Effector memory CD4-positive, alpha-beta T cell (primary cell): ENCODE measurements around the gene BARX2.

Source experiments
- DNase-seq, 3 donors: peaks; one replicate each; pipeline ENCODE4 v3.0.0-alpha.2; 2020
- H3K27ac ChIP-seq: 2 replicates; pipeline ENCODE4 v1.7.0; 2013; ENCODE audit warnings: mild to moderate bottlenecking, low read length, moderate library complexity; ENCODE audit not compliant: insufficient read depth, poor library complexity, severe bottlenecking
- H3K27me3 ChIP-seq: replicated peaks from 2 replicates; pipeline ENCODE4 v1.7.0; 2013; ENCODE audit warnings: mild to moderate bottlenecking, low read length; ENCODE audit not compliant: insufficient read depth, control insufficient read depth, poor library complexity, severe bottlenecking
- H3K36me3 ChIP-seq: 2 replicates; pipeline ENCODE4 v1.7.0; 2013; ENCODE audit warnings: mild to moderate bottlenecking, low read length, moderate library complexity; ENCODE audit not compliant: control insufficient read depth, insufficient read depth
- H3K4me1 ChIP-seq: 2 replicates; pipeline ENCODE4 v1.7.0; 2013; ENCODE audit warnings: low read length, mild to moderate bottlenecking; ENCODE audit not compliant: control insufficient read depth, insufficient read depth, poor library complexity, severe bottlenecking
- H3K4me3 ChIP-seq: 2 replicates; pipeline ENCODE4 v1.7.0; 2013; ENCODE audit warnings: low read length, low read depth, mild to moderate bottlenecking; ENCODE audit not compliant: insufficient read depth, poor library complexity, severe bottlenecking
- H3K9me3 ChIP-seq: 2 replicates; pipeline ENCODE4 v1.7.0; 2013; ENCODE audit warnings: mild to moderate bottlenecking, low read length, moderate library complexity; ENCODE audit not compliant: control insufficient read depth

BARX2 gene

GRCh38 chr11:129373489-129373953 lies 2.1 kb upstream of the BARX2 start:
- DNase-seq = no peak
- peaks cover 9% of the 10 kb centered on the region for H3K27me3 ChIP-seq
- peak overlapping the region; percentile 12 for H3K4me3 ChIP-seq
- no peak overlapping the region for H3K27ac ChIP-seq
- H3K9me3 ChIP-seq = no peaks in the 10 kb centered on the region
- no peaks in the 10 kb centered on the region for H3K36me3 ChIP-seq
- peaks cover 13% of the 10 kb centered on the region for H3K4me1 ChIP-seq

DNA sequence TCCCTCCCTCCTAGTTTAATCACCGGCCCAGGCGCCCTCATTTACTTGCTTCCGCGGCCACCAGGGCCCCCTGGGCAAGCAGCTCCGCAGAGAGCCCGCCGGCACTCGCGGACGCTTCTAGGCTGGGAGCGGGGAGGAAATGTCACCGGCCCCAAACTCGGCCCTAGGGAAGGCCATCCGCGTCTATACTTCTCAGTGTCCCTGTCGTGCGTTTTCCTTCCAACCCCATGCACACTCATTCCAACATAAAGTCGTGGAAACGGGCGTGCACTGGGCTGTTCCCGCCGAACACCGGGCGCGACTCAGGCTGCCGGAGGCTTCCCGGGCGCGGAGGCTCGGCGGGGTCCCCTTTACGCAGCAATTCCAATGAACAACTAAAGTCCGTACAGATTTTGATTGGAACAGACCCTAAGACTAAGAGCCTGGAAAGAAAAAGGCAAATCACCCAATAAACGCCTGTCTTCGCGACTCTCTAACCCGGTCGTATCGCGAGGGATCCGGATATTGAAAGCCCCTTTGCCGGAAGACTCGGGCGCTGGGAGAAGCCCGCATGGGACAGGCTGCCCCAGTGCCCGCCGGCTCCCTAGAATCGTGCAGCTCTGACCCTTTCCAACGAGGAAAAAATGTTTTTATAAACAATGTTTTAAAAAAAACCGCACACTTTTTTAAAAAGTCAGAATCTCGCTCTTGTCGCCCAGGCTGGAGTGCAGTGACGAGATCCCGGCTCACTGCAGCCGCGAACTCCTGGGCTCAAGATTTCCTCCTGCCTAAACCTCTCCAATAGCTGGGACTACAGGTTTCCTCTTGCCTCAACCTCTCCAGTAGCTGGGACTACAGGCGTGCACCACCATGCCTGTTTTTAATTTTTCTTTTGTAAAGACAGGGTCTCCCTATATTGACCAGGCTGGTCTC lies 1.3 kb upstream of the BARX2 start:
- Histone ChIP-seq H3K36me3 (no peaks in the 10 kb centered on the region), H3K27ac (no peak overlapping the region), H3K4me1 (peaks cover 13% of the 10 kb centered on the region), H3K9me3 (no peaks in the 10 kb centered on the region), H3K4me3 (no peak overlapping the region), H3K27me3 (peaks cover 9% of the 10 kb centered on the region)
- no peak for DNase-seq

- H3K36me3 ChIP-seq = no peaks in the 10 kb centered on the region
- H3K9me3 ChIP-seq = no peaks in the 10 kb centered on the region
- DNase-seq = no peak
- H3K27me3 ChIP-seq = peaks cover 9% of the 10 kb centered on the region
- no peak overlapping the region for H3K4me3 ChIP-seq
- peaks cover 13% of the 10 kb centered on the region for H3K4me1 ChIP-seq
- H3K27ac ChIP-seq = no peak overlapping the region
These were observed 476 bp upstream of the BARX2 start for GRCh38 chr11:129374993-129375750.

DNA sequence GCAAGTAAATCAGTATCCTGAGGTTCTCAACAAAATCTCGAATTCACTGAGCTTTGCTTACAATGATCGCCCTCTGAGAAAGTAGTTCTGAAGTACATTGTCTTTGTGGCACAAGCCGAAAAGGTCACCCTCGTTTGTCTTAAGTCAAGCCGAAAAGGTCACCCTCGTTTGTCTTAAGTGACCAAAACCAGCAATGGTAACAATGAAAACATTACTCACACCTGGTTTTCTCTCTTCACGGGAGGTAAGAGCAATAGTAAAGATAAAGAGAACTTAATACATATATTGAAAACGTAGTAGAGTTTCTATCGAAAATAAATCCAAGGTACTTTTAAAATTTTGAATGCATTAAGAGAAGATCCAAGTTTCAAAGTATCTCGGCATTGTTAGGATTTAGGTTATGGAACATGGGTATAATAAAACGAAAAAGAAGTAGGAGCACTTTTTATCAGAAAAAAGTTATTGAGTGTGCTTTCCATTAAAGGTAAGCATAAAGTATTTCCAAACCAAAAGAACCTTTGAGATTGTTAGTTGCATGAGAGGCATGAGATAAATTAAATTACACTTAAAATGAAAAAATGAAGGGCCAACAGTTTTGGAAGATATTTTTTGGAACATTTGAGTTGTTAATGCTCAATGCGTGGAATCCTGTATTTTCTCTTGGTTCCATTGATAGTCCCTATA lies 1.2 kb downstream of the BARX2 start:
- Histone ChIP-seq H3K27ac (no peak overlapping the region), H3K9me3 (no peaks in the 10 kb centered on the region), H3K4me1 (peaks cover 13% of the 10 kb centered on the region), H3K4me3 (no peak overlapping the region), H3K36me3 (no peaks in the 10 kb centered on the region), H3K27me3 (peaks cover 9% of the 10 kb centered on the region)
- DNase-seq = no peak

DNA sequence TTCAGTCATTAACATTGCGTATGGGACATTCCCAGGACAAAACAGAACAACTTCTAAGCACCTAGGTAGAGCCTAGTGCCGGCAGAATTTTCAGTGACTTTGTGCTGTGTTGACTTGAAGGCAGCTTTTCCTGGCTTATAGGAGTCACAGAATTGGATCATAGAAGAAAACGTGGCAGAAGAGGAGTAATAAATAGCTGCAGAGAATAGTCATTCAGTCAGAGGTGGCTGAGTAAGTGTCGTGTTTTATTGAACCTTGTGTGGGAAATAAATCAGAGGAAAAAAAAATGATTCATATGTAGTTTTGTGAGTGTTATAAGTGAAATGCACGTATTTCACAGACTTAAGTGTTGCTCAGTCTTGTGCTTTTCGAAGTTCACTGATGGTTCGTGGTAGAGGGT lies 2.1 kb downstream of the BARX2 start:
- Histone ChIP-seq H3K27me3 (peaks cover 6% of the 10 kb centered on the region), H3K4me3 (no peak overlapping the region), H3K27ac (no peak overlapping the region), H3K36me3 (no peaks in the 10 kb centered on the region), H3K9me3 (no peaks in the 10 kb centered on the region), H3K4me1 (peaks cover 11% of the 10 kb centered on the region)
- no peak for DNase-seq

- no peaks in the 10 kb centered on the region for H3K36me3 ChIP-seq
- H3K9me3 ChIP-seq = no peaks in the 10 kb centered on the region
- no peak overlapping the region for H3K27ac ChIP-seq
These were observed 4.8 kb downstream of the BARX2 start for GRCh38 chr11:129380413-129380812.

DNA sequence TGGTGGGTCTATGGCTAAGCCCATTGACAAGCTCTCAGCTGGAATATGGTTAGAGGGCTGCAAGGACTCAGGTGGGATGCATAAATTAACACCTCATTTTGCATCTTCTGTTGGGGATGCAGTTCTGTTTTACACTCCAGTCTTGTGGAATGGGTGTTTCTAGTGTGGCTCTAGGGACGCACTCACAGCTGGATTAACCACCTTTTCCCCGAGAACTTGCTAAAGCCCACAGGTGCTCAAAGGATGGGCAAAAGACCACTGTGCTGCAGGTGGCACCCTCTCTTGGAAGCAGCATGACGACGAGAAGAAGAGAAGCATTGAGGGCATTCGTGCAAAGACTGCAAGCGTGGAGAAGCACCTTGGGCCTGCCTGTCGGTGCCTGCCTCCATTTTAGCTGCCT lies 6.9 kb downstream of the BARX2 start:
- no peak for DNase-seq
- Histone ChIP-seq H3K4me1 (no peaks in the 10 kb centered on the region), H3K27ac (no peak overlapping the region), H3K36me3 (no peaks in the 10 kb centered on the region), H3K27me3 (no peaks in the 10 kb centered on the region), H3K4me3 (no peak overlapping the region), H3K9me3 (no peaks in the 10 kb centered on the region)

More at GRCh38 chr11:129380413-129380812, 4.8 kb downstream of the BARX2 start:
- no peak for DNase-seq
- H3K27me3 ChIP-seq = no peaks in the 10 kb centered on the region
- H3K4me3 ChIP-seq = no peak overlapping the region
- H3K4me1 ChIP-seq = peaks cover 5% of the 10 kb centered on the region

DNA sequence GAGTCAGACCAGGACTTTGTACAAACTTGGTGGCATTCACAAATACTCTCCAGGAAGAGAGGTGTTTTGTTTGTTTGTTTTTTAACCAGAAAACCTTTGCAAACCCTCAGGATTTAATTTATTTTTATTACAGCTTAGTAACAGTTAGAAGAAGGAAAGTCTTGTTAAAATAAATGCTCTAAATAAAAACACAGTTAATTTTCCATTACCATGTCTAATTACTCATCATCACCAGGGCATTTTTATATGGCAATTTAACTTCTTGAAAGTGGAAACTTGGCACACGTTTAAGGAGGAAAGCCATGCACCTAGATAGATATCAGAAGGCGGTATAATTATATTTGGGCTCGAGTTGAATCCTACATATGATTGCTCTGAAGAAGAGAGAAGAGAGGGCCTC lies 7.4 kb downstream of the BARX2 start:
- H3K27me3 ChIP-seq = no peaks in the 10 kb centered on the region
- DNase-seq = no peak
- no peak overlapping the region for H3K4me3 ChIP-seq
- H3K9me3 ChIP-seq = no peaks in the 10 kb centered on the region
- no peaks in the 10 kb centered on the region for H3K36me3 ChIP-seq
- H3K27ac ChIP-seq = no peak overlapping the region
- no peaks in the 10 kb centered on the region for H3K4me1 ChIP-seq

DNA sequence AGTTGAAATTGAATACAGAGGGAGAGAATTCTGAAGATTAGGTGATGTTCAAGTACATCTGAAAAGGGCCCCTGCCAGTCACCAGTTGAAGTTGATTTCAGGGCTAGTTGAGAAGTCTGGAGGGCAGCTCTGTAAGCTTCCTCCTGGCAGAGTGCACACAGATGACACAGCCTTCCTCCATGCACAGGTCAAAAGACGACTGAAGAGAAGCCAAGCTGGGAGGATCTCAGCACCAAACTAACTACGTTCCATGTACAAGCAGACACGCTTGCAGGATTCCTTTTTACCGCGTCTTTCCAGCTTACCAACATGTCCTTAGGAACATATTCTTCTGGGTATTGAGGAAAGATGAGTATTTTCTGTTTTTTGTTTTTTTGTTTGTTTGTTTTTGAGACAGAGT lies 7.9 kb downstream of the BARX2 start:
- no peaks in the 10 kb centered on the region for H3K4me1 ChIP-seq
- no peaks in the 10 kb centered on the region for H3K27me3 ChIP-seq
- no peak for DNase-seq
- H3K4me3 ChIP-seq = no peak overlapping the region
- H3K36me3 ChIP-seq = no peaks in the 10 kb centered on the region
- no peaks in the 10 kb centered on the region for H3K9me3 ChIP-seq
- H3K27ac ChIP-seq = no peak overlapping the region
